ENCODE measurements around the gene MAN1C1.
"Not testable (repeated sequence)": the region's sequence is repeated elsewhere in the genome, so short reads cannot be mapped to it uniquely, and the experiment has no call there.

MAN1C1 gene

DNA sequence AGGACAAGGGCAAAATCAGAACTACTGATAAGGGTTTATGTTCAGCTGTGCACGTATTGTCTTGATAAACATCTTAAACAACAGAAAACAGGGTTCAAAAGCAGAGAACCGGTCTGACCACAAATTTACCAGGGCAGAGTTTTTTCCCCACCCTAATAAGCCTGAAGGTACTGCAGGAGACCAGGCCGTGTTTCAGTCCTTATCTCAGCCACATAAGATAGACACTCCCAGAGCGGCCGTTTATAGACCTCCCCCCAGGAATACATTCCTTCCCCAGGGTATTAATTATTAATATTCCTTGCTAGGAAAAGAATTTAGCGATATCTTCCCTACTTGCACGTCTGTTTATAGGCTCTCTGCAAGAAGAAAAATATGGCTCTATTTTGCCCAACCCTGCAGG, 19.6 kb downstream of the MAN1C1 start:
- DNase-seq (ENCODE audit: low read depth) = not testable (repeated sequence)

DNA sequence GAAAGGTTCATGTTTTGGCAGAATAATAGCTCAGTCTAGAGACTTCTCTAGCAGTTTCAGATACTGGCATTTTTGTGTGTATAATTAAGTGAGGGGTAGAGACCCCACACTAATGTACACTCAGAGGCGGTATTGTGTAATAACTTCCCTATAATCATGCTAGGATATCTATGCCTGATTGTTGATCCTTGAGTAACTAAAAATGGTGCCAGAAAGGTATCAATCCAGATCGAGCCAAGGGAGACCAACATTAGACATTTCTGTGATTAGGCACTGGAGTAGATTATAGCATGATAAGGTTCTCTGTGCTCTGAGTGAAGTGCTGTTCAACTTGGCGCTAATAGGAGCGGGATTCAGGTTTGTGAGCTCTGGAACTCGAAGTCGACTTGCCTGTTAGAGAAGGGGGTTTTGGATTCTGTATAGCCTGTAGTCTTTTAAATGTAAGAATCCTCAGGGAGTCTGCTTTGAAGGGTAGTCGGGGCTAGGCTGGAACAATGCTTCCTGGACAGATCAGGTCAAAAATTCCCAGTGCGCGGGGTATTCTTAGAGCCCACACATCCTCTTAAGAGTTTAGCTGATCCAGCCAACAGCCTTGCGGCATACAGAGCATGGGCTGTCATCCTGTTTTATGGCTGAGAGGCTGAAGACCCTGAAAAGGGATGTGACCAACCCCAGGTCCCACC, 24.2 kb downstream of the MAN1C1 start:
- DNase-seq (ENCODE audit: low read depth) = no peak

DNA sequence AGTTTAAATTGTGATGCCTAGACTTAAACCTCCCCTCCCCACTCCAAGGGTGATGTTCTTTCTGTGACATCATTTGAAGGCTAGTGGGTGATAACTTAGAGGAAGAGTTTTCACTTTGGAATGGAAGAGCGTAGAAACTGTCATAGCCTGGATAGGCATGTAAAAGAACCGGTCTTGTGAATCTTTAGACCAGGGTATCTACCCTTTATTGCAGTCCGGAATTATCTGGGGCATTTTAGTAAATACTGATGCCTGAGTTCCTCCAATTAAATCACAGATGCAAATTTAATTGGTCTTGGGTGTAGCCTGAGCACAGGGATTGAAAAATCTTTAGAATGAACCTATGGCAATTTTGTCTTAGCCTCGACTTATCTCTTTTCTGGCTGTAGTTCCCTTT, 24.7 kb downstream of the MAN1C1 start:
- DNase-seq (ENCODE audit: low read depth) = no peak

DNA sequence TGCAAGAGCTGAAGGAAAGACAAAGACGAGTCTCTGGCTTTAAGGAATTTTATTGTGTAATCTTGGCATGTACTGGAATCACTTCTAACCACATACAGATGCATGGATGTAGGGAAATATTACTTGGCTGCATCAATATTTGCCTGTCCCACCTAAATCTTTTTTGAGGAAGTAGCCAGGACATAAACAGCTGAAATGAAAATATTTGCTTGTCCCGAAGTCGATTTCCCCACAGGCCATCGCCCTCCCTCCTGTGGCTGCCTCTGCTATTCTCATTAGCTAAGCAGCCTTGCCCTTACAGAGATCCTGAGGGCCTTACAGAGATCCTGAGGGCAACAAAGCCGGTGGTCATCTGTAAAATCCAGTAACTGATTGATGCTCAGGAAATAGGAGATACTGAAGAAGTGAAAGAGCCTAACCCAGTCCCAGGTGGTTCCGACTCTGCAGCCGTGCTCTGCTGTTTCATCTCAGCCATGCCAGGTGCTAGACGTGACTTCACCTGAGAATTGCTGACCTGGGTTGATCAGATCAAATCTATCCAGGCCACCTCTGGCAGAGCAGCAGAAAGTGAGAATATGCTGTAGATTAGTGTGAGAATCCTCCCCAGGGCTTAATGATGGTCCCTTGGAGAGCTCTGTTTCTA, 25.5 kb downstream of the MAN1C1 start:
- DNase-seq (ENCODE audit: low read depth) = no peak

DNA sequence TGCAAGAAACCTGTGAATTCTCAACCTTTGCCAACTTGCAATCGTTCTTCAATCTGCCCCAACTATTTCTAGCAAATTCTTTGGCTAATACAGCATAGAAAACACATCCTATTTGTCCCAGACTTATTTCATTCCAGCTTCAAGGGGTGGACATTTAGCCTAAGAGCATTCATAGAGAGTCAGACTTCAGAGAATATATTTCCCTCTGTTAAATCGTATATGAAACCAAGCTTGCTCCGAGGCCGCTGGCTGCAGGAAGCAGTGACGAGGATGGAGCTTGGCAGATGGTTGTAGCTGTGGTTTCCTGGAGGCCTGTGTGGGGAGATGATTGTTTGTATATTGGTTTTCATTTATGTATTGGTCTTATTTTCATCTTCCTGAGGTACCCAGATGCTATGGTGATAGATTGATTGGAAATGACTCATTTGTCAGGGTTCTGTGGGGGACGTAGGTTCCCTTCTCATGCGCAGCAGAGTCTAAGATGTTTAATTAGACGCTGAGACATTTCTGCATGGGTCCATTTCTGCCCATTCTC, 26.1 kb downstream of the MAN1C1 start:
- DNase-seq (ENCODE audit: low read depth) = peak; percentile 28

DNA sequence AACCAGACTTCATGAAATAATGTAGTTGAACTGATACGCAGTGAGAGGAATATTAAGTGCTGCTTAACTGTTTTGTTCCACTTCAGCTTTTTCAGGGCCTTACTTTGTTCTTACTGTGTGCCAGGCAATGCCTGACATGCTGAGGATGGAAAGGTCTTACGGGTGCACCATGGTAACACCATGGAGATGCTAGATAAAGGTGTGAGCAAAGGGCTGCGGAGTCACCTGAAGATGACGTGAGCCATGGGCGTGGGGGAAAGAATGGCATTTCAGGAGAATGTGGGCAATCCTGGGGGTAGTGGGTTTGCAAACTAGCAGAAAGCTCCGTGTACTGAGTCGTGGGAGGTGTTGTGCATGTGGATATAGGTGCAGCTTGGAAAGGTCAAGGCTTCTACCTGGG, 27.3 kb downstream of the MAN1C1 start:
- no peak for DNase-seq (ENCODE audit: low read depth)

DNA sequence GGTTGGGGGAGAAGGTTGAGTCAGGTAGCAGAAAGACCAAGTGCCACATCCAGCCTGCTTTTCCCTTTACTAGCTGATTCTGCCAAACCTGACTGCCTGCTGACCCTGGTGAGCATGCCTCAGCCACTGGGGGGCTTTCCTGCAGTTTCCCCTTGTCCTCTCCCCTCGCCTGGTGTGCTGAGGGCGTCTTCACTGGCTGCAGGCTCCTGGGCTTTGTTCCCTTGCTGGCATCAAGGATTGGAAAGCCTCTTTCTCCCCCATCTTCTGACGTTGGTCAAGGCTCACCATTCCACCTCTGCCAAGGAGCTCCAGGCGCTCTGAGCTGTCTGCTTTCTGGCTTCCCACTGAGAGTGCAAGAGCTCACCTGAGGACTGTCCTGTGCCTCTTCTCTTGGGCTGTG, 28.4 kb downstream of the MAN1C1 start:
- DNase-seq (ENCODE audit: low read depth) = no peak

DNA sequence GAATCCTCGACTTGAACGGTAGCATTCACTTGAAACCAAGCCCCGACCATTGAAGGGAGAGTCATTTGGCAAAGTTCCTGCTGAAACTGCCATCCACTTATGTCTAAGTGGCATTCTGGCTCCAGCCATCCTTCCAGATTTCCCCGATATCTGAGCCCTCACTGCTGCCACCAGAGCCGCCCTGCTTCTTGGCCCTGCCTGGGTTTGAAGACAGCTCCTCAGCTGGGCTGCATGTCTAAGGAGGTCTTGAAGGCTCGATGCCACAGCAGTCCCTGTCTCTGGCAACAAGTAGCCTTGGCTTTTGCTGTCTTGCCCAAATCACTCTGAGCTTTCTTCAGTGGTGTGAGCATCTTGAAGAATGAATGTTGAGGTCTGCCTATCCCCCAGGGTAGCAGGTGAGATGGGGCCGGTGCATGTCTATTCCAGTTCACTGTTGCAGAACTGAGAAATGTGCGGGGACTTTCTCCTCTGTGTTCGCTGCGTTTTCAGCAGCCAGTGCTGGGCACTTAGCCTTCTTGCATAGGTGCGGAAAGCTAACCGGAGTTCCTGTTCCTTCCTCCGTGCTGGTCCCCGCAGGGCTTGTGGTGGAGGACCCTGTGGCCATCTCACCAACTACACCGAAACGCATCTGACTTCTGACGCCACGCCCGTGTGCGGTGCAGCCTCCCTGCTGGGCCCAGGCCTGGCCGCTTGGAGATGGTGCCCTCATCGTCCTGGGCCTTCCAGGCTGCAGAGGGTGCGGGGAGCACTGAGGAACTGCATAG, 29.2 kb downstream of the MAN1C1 start:
- no peak for DNase-seq (ENCODE audit: low read depth)

DNA sequence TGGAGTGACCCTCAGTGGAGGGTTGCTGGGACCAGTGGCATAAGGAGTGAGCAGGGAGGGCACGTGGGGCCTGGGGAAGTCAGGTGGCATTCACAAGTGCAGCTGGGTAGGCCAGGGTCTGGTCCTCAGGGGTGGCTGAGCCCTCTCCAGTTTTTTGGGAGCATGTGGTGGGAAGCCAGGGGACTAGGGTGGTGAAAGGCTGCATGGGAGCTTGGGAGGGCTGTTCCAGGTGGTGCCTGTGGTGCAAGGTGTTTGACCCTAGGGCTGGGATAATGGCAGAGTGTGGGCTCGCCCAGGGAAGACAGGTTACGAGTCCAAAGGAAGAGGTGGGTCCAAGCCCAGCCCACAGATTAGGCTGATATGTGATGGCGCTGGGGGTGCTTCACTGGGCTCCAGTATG, 30.5 kb downstream of the MAN1C1 start:
- DNase-seq (ENCODE audit: low read depth) = no peak

DNA sequence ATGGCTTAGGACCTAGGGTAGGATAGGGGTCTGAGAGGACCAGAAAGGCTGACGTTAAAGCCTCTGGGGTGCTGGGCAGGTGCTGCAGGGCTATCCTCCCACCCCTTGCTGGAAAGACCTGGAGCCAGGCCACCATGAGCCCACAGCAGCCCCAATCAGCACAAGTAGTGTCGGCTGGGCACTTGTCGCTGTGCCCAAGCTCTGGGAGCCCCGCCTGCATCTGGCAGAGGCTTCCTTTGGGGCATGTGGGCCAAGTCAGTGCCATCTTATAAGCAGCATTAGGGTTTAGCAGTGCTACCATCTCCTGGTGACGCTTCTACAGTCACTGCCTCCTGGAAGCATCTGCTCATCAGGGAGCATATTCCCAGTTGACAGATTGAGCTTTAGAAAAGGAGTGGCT, 31.3 kb downstream of the MAN1C1 start:
- no peak for DNase-seq (ENCODE audit: low read depth)

DNA sequence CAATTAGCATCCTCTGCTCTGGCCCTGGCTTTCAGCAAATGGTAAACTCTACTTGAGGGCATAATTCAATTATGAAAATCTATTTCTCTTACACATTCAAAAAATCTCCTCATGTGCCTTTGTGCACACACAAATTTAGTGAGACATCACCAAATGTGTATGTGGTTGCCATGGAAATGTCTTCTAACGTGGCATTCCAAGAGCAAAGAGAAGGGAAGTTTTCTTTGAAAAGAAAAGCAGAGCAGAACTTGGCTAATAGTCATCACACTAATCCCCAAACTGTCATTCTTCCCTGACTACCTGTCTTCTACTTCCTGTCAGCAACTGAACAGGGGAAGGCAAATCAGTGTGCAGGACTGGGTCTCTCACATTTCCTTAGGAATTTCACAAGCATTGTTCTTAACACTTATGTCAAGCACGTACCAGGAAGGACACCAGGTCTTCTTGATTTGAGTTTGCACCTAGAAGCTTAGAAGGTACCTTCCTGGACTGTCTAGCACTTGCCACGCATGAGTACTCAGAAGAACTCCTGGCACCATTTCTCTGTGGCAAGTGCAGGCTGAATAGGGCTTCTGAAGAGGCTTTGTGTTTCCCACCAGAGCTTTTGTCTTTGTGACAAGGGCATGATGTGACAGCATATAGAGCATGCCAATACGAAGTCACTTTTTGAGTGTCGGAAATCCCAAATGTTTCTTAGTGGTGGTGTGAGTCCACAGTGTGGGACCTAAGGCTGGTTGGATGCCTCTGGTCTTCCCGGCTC, 32.3 kb downstream of the MAN1C1 start:
- no peak for DNase-seq (ENCODE audit: low read depth)

DNA sequence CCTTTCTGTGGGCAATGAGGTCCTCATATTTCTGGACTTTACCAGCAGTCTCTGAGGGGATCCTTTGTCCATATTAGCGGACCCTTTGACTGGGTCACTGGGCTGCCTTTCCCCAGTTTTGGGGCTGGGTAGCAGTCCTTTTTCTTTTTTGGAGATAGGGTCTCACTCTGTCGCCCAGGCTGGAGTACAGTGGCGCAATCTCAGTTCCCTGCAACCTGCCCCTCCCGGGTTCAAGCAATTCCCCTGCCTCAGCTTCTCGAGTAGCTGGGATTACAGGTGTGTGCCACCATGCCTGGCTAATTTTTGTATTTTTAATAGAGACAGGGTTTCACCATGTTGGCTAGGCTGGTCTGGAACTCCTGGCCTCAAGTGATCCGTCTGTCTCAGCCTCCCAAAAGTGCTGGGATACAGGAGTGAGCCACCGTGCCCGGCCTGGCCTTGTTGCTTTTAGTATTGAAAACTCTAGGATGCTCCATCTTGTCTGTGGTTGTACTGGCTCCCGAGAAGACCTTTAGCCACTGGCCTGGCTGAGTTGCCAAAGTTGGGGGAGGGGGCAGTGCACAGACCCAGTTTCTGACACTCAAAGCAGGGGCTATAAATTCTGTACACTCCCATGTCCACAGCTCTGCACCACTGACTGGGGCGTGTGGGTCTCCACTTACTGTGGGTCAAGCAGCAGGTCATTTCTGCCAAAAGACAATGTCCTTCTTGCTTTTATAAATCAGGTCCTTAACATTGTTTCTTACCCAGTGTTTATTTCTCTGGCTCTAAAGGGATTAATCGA, 33.1 kb downstream of the MAN1C1 start:
- no peak for DNase-seq (ENCODE audit: low read depth)

DNA sequence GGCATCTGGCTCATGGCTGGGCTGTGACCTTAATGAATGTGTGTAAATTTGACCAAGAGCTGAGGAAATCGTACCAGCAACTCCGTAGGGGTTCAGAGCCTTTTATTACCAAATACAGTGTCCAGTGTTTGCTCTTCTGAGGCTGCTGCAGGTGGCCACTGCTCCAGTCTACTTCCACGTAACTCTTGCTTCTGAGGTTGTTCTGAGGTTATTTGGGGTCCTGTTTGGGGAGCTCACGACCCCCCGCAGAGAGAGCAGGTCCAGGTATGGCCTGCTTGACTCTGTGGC, 33.6 kb downstream of the MAN1C1 start:
- DNase-seq (ENCODE audit: low read depth) = no peak

DNA sequence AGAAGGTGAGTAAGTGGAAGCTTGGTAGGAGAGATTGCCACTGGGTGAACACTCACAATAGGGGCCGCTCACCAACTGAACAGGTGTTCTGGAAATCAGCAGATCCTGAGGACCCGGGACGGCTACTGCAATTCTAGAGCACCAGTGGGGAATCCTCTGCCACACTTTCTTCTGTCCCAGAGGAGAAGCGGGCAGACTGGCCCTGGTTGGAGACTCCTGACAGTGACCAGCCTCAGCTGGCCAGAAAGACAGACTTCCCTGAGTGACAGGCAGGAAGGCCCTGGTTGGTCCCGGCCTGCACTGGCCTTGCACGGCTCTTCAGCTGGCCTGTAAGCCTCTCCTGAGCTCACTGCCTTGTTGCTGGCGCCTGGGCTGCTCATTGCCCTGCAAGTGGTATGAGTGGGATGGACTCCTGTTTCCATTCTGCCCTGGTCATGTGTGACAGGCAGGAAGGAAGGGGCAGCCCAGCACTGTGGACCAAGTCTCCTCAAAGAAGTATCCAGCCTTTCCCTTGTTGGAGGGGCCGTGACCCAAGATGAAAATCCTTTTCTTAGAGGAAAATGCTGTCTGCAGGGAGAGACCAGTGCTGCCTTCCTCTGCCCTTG, 34.5 kb downstream of the MAN1C1 start:
- DNase-seq (ENCODE audit: low read depth) = no peak

DNA sequence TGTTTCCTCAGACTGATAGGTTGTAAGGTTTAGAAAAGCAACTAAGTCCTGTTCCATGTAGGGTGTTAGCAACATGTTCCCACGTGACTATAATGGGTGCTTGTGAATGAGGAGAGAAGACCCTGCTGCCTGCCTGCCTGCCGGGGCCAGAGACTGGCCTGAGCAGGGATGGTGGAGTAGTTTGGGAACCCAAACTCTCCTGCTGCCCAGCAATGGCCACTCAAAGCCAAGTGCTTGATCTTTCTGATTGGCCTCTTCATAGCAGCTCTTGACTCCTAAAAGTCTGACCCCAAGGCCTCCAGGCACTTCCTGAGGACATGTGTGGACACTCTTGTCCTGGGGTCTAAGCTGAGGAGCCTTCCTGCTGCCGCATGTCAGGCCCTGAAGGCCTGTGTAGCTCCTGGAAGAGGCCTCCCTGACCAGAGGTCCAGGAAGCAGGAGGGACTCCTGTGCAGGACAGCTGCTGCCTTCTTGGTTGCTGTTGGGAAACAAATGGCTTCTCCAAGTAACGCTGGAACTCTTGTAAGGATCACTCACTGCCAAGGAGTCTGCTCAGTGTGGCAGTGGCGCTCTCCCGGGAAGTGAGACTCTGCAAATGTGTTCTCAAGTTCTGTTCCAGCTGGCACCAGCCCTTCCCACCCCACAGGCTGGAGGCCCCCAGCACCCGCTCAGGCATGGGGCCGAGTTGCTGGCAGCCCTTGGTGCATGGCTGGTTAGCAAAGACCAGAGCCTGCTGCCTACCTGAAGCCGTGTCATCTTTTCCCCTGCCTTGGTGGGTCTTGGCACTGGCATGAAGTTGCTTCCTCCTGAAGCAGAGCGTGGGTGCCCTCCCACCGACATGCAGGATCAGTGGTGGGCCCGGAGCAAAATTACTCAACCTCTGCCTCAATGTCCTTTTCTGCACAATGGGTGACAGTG, 35.5 kb downstream of the MAN1C1 start:
- no peak for DNase-seq (ENCODE audit: low read depth)

DNA sequence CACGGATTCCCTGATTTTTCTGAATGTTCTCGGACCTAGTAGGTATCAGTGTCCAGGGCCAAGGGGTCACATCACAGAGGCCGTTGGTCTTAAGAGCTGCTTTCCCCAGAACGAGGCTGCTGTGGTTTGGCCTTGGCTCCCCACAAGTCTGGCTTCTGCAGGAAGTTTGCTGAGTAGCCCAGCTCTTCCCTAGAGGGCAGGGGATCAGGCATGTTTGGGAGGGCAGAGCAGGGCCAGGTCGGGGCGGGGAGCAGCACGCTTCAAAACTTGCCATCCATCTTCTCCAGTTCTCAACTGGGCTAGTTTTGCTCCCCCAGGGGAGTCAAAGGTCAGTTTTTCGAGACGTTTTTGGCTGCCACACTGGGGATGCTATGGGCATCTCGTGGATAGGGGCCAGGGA, 37.0 kb downstream of the MAN1C1 start:
- no peak for DNase-seq (ENCODE audit: low read depth)

DNA sequence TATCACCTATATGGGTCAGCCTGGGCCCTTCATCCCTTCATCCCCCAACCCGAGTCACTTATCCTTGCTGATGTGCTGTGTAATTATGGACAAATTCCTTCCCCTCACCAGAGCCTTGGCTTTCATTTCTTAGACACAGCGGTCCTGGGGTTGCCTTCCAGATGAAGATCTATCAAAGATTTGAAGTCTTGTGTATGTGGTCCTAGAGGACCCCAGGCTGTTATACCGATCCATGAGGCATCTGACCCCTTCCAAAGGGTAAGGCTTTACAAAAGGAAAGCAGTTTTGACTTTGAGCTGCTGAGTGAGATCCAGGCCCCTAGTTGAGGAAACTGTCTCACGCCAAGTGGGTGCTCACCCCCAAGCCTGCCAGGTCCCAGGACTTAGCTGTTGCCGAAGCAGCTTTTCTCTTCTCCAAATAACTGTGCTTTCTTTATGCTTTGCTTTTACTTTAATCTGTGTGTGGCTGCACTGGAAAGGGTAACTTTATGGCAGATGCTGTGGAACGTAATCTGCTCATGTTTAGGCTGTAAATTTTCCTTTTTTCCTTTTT, 37.6 kb downstream of the MAN1C1 start:
- no peak for DNase-seq (ENCODE audit: low read depth)

DNA sequence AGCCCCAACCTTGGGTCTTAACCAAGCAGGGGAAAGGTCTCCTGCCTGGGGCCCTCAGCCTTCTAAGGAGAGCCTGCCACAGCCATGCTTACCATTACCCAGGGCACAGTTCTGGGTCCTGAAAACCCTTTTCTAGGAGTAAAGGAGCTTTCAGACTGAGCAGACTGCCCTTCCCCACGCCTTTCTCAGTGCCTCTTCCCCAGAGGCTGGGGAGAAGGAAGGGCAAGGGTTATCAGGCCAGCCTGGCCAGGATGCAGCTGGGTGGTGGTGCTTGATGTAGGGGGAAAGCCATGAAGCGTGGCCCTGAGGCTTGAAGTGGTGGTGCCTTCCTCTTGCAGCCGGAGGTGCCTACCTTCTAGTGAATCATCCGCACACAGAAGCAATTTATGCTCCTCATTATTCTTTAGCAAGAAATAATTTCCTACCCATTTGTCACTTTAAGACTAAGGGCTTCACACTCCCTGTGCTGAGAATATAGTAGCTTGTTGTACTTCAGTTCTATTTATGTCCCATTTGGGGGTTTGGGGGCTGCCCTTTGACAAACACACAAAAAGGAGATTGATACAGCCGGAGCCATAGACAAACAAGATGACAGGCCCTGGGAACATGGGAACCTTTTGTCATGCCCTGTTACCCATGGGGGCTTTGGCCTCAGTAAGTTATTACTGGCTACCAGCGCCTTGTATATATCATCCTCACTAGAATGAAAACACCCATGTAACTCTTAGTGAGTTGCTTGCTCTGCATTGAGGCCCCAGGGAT, 40.7 kb downstream of the MAN1C1 start:
- no peak for DNase-seq (ENCODE audit: low read depth)

All from stimulated activated CD8-positive, alpha-beta memory T cell treated with anti-CD3 and anti-CD28 coated beads, Interleukin-12 subunit alpha, Interleukin-12 subunit beta, amount 100 ng/mL, for 4 hours (primary cell).